ACHN (cell line): ENCODE measurements around the gene TUFM.

Experiments
- DNase-seq: peaks from one replicate; pipeline ENCODE4 v3.0.0-alpha.2; 2015
- in situ Hi-C: cut with HindIII; loops from 2 replicates; pipeline ENCODE4 v1.10.0; 2017; ENCODE audit warnings: low sequenced_read_pairs, low pct_ligation_motif_present, low pct_unique_long_range_greater_than_20kb

The TUFM gene

GRCh38 chr16:28845293-28845692 lies 855 bp downstream of the TUFM start:
- in situ Hi-C loops = no loop called here
- peak; percentile 78 for DNase-seq

GRCh38 chr16:28844226-28844885 lies 1.8 kb downstream of the TUFM start:
- in situ Hi-C loops = no loop called here
- no peak for DNase-seq

GRCh38 chr16:28843766-28844165 lies 2.4 kb downstream of the TUFM start:
- no peak for DNase-seq
- in situ Hi-C loops = no loop called here

GRCh38 chr16:28842696-28843095 lies 3.5 kb downstream of the TUFM start:
- no peak for DNase-seq
- in situ Hi-C loops = no loop called here

GRCh38 chr16:28839899-28840298 lies 6.2 kb downstream of the TUFM start:
- no peak for DNase-seq
- in situ Hi-C loops = no loop called here

- in situ Hi-C loops = no loop called here
- DNase-seq = no peak
Measured at GRCh38 chr16:28839004-28839639, 7.0 kb downstream of the TUFM start.

- in situ Hi-C loops = no loop called here
Measured at GRCh38 chr16:28838558-28838918, 7.6 kb downstream of the TUFM start.

GRCh38 chr16:28837672-28838557 lies 8.2 kb downstream of the TUFM start:
- DNase-seq = no peak
- in situ Hi-C loops = no loop called here

More at GRCh38 chr16:28838558-28838918, 7.6 kb downstream of the TUFM start:
- no peak for DNase-seq

- in situ Hi-C loops = no loop called here
Measured at GRCh38 chr16:28836761-28837064, 9.4 kb downstream of the TUFM start.

GRCh38 chr16:28835864-28836760 lies 10.0 kb downstream of the TUFM start:
- DNase-seq = no peak
- in situ Hi-C loops = no loop called here

More at GRCh38 chr16:28836761-28837064, 9.4 kb downstream of the TUFM start:
- no peak for DNase-seq

- in situ Hi-C loops = no loop called here
- no peak for DNase-seq
Measured at GRCh38 chr16:28834873-28835863, 11.0 kb downstream of the TUFM start.

GRCh38 chr16:28834349-28834748 lies 11.8 kb downstream of the TUFM start:
- in situ Hi-C loops = no loop called here
- DNase-seq = no peak

GRCh38 chr16:28830531-28830930 lies 15.6 kb downstream of the TUFM start:
- in situ Hi-C loops = no loop called here
- DNase-seq = no peak

- no peak for DNase-seq
- in situ Hi-C loops = no loop called here
Measured at GRCh38 chr16:28829747-28830146, 16.4 kb downstream of the TUFM start.

GRCh38 chr16:28826141-28826540 lies 20.0 kb downstream of the TUFM start:
- DNase-seq = no peak
- in situ Hi-C loops = no loop called here

- DNase-seq = no peak
- in situ Hi-C loops = no loop called here
Measured at GRCh38 chr16:28824717-28824973, 21.5 kb downstream of the TUFM start.

- DNase-seq = peak; percentile 98
- in situ Hi-C loops = no loop called here
Measured at GRCh38 chr16:28823873-28824716, 22.1 kb downstream of the TUFM start.
